Sigmoid colon (tissue), 7 donors: ENCODE results near the gene CFL2. TPM values are rescaled to one million over a fixed set of nuclear protein-coding genes. Genes with fewer than 3 reads are reported as not detected.
"Not testable (repeated sequence)": the region's sequence is repeated elsewhere in the genome, so short reads cannot be mapped to it uniquely, and the experiment has no call there.

Experiments
- DNase-seq: peaks from one replicate; pipeline ENCODE4 v3.0.0-alpha.2; 2019
- H3K27ac ChIP-seq, 4 donors: fragments of 200-600 bp; sonication (generic); one replicate each; pipeline ENCODE4 v1.5.1; 2016 to 2019; ENCODE audit warnings: mild to moderate bottlenecking in 1 of 4
- H3K27me3 ChIP-seq, 3 donors: fragments of 200-600 bp; sonication (generic); one replicate each; pipeline ENCODE4 v1.5.1; 2019; ENCODE audit warnings: mild to moderate bottlenecking in 1 of 3
- H3K36me3 ChIP-seq, 4 donors: fragments of 200-600 bp; sonication (generic); one replicate each; pipeline ENCODE4 v1.5.1; 2016 to 2019
- H3K4me1 ChIP-seq, 4 donors: fragments of 200-600 bp; sonication (generic); one replicate each; pipeline ENCODE4 v1.5.1; 2017 to 2019
- H3K4me3 ChIP-seq, 4 donors: fragments of 200-600 bp; sonication (generic); one replicate each; pipeline ENCODE4 v1.5.1; 2017 to 2019; ENCODE audit warnings: mild to moderate bottlenecking in 2 of 4, moderate library complexity in 1 of 4
- H3K9me3 ChIP-seq, 4 donors: fragments of 200-600 bp in 3 of 4; sonication (generic) in 3 of 4; one replicate each; pipeline versions ENCODE4 v1.5.1 to v1.6.1; 2013 to 2019
- EP300 ChIP-seq, 4 donors: sonication (generic); formaldehyde crosslinking; IDR thresholded peaks; one replicate each; pipeline ENCODE4 v1.6.1; 2017; ENCODE audit warnings: antibody characterized with exemption in 4 of 4
- POLR2A ChIP-seq, 2 donors: fragments of 450-650 bp; IDR thresholded peaks; one replicate each; pipeline ENCODE4 v1.6.1; 2016; ENCODE audit warnings: antibody characterized with exemption in 2 of 2, mild to moderate bottlenecking in 2 of 2, moderate library complexity in 2 of 2
- POLR2AphosphoS5 ChIP-seq, 4 donors: sonication (generic); formaldehyde crosslinking; IDR thresholded peaks; one replicate each; pipeline ENCODE4 v1.6.1; 2017; ENCODE audit warnings: antibody characterized with exemption in 4 of 4
- WGBS, 2 donors: extraction: QIAGEN DNeasy Blood & Tissue Kit; methylation state at CpG; one replicate each; pipeline ENCODE4 v1.1.7; 2013; 5-methylcytosine and 5-hydroxymethylcytosine counted together
- intact Hi-C: fragments of 100-400 bp; cut with DNase I; formaldehyde crosslinking; loops from one replicate; pipeline ENCODE4 v1.15.1; 2023
- polyA plus RNA-seq, 3 donors: library from polyadenylated mRNA; stranded (reverse); fragments of 200-250 nt; gene quantifications; one replicate each; pipeline ENCODE4 v1.2.3, GENCODE V29; 2013
- total RNA-seq, 4 donors: library from RNA; depleted of rRNA; stranded (reverse); fragments of >200 nt; gene quantifications; one replicate each; pipeline ENCODE4 v1.1.0, GENCODE V29; 2016
- TF ChIP-seq, protein P1 (sequence below), 4 experiments: fragments of 450-650 bp in 3 of 4; fragments of 200-600 bp in 1 of 4; IDR thresholded peaks; one replicate each; pipeline ENCODE4 v1.5.1; 2016 to 2019; ENCODE audit warnings: antibody characterized with exemption in 4 of 4, mild to moderate bottlenecking in 3 of 4, moderate library complexity in 2 of 4
- donor health status: healthy with polysubstance abuse.
- donor health status: Bipolar disorder and iron deficiency.
- donor health status: healthy.

CFL2 gene
- total and polyA plus RNA-seq, 7 donors = 6.0 to 380 (median 251) TPM

DNA sequence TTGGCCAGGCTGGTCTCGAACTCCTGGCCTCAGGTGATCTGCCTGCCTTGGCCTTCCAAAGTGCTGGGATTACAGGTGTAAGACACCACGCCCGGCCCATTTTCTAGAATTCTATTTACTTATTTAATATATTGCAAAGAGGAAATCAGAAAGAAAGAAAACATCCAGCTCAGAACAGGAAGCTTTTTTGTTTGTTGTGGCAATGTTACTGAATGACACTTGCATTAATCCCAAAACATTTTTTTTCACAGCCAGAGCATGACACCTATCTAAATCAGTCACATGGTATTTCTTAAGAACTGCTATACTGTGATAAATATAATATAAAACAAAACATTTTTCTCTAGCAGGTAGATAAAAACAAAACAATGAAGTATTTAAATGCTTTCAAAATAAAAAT, 12.6 kb downstream of the CFL2 start:
- Histone ChIP-seq H3K4me1 (peaks cover 0 to 12% (median 7%) of the 10 kb centered on the region in 4 donors), H3K27me3 (no peaks in the 10 kb centered on the region), H3K4me3 (no peak overlapping the region), H3K27ac (no peak overlapping the region), H3K36me3 (no peaks in the 10 kb centered on the region), H3K9me3 (no peaks in the 10 kb centered on the region)
- TF ChIP-seq EP300 (IDR thresholded peaks at IDR 0.05) (no peak), POLR2AphosphoS5 (IDR thresholded peaks at IDR 0.05) (no peak)
- TF ChIP-seq, protein P1, sequence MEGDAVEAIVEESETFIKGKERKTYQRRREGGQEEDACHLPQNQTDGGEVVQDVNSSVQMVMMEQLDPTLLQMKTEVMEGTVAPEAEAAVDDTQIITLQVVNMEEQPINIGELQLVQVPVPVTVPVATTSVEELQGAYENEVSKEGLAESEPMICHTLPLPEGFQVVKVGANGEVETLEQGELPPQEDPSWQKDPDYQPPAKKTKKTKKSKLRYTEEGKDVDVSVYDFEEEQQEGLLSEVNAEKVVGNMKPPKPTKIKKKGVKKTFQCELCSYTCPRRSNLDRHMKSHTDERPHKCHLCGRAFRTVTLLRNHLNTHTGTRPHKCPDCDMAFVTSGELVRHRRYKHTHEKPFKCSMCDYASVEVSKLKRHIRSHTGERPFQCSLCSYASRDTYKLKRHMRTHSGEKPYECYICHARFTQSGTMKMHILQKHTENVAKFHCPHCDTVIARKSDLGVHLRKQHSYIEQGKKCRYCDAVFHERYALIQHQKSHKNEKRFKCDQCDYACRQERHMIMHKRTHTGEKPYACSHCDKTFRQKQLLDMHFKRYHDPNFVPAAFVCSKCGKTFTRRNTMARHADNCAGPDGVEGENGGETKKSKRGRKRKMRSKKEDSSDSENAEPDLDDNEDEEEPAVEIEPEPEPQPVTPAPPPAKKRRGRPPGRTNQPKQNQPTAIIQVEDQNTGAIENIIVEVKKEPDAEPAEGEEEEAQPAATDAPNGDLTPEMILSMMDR (IDR thresholded peaks at IDR 0.05) = no peak
- intact Hi-C loops = no loop called here
- DNase-seq = no peak
- 72 to 88% methylated on average over 3 of the region's 3 CpGs for WGBS, 2 donors

DNA sequence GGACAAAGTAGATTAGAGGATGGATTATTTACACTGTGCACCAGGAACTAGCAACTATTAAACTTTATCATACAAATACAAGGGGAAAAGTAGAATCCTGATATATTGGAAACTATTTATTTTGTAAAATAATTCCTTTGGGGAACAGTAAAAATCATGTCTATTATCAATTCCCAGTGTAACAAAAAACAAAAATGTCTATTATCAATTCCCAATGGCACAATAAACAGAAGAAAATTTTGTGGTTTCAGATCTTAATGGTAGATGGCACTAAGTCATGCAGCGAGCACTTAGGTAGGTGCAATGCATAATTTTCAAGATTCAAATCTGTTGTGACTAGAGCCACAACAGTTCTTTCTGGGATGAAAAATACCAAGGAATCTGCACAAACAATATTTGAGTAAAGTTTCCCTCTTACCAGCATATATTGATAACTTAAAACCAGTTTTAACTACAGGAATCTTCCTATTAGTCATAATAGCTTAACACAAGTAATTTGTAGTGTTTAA, 13.7 kb downstream of the CFL2 start:
- WGBS, 2 donors = 99 to 100% methylated on average over 1 of the region's 1 CpG
- no peaks in the 10 kb centered on the region for H3K9me3 ChIP-seq

DNA sequence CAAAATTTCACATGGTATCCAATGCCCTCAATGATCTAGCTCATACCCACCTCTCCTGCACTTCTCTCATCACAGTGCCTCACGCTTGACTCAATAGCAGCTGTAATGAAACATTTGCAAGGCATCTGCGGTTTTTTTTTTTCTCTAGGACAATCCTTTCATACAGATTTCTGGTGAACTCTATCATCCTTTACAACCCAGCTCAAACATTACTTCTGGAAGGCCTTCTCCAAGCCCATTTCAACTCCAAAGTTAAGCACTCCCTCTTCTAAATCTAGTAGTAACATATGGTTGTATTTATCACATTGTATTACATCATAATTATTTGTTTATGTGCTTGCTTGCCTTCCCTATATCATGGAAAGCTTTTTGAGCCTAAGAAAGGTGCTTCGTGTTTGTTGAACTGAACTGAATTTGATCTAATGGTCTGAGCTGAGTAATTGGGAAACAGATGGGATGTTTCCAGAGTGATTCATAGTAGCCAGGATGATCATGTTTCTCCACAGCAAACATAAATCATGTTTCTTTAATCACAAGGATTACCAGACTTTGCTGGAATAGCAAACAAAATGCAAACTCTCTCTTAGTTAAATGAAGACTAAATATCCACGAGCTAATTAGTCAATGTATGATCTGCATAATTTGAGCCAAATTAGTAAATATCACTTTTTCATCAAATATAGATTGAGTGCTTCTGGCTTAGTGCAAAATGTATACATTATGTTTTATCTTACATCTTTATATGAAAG, 14.3 kb downstream of the CFL2 start:
- peaks cover 0 to 12% (median 7%) of the 10 kb centered on the region in 4 donors for H3K4me1 ChIP-seq
- no peak for DNase-seq
- no peak overlapping the region for H3K4me3 ChIP-seq
- no peaks in the 10 kb centered on the region for H3K36me3 ChIP-seq
- H3K27me3 ChIP-seq = no peaks in the 10 kb centered on the region
- TF ChIP-seq POLR2AphosphoS5 (IDR thresholded peaks at IDR 0.05) = peak in 3 of 4 donors; percentile 20 to 44 (median 26)
- no peak for TF ChIP-seq EP300 (IDR thresholded peaks at IDR 0.05)
- intact Hi-C loops = no loop called here
- WGBS, 2 donors = 25 to 56% methylated on average over 4 of the region's 4 CpGs
- H3K27ac ChIP-seq = peak overlapping the region in 2 of 4 donors; percentile 1 to 46
- H3K9me3 ChIP-seq = no peaks in the 10 kb centered on the region

More for the DNA sequence above, 13.7 kb downstream of the CFL2 start:
- intact Hi-C loops = no loop called here
- no peaks in the 10 kb centered on the region for H3K27me3 ChIP-seq
- no peak for DNase-seq
- H3K36me3 ChIP-seq = no peaks in the 10 kb centered on the region
- H3K4me1 ChIP-seq = peaks cover 0 to 12% (median 7%) of the 10 kb centered on the region in 4 donors
- no peak overlapping the region for H3K4me3 ChIP-seq
- no peak for TF ChIP-seq POLR2A (IDR thresholded peaks at IDR 0.05)
- TF ChIP-seq, protein P1 (IDR thresholded peaks at IDR 0.05) = no peak
- no peak for TF ChIP-seq POLR2AphosphoS5 (IDR thresholded peaks at IDR 0.05)
- no peak for TF ChIP-seq EP300 (IDR thresholded peaks at IDR 0.05)
- H3K27ac ChIP-seq = no peak overlapping the region

DNA sequence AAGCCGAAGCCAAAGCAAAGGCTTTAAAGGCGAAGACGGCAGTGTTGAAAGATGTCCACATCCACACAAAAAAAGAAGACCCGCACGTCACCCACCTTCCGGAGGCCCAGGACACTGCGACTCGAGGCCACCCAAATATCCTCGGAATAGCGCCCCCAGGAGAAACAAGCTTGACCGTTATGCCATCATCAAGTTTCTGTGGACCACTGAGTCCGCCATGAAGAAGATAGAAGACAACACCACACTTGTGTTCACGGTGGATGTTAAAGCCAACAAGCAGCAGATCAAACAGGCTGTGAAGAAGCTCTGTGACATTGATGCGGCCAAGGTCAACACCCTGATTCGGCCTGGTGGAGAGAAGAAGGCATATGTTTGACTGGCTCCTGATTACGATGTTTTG, 20.2 kb downstream of the CFL2 start:
- DNase-seq, H3K9me3 ChIP-seq, intact Hi-C loops, H3K4me1 ChIP-seq, H3K4me3 ChIP-seq, H3K36me3 ChIP-seq, H3K27me3 ChIP-seq, H3K27ac ChIP-seq: not testable (repeated sequence)
- 97% methylated on average over 16 of the region's 16 CpGs for WGBS, 2 donors

DNA sequence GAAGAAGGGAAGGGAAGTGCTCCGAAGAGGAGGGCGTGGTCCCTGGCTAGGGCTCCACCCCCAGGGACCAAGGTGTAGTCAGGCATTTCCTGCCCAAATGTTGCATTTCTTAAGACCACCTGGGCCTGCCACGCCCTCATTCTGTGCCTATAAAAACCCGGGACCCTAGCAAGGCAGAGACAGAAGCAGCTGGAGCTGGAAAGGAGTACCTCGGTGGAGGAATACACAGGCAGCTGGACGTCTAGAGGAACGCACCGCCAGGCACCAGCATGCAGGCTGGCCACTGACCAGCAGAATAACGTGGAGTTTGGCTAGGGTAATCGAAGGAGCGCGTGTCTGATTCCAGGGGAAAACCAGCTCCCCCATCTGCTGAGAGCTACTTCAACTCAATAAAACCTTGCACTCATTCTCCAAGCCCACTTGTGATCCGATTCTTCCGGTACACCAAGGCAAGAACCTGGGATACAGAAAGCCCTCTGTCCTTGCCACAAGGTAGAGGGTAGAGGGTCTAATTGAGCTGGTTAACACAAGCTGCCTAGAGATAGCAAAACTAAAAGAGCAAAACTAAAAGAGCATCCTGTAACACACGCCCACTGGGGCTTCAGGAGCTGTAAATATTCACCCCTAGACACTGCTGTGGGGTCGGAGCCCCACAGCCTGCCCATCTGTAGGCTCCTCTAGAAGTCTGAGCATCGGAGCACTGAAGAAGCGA, 21.0 kb downstream of the CFL2 start:
- no peaks in the 10 kb centered on the region for H3K36me3 ChIP-seq
- no peaks in the 10 kb centered on the region for H3K4me1 ChIP-seq
- H3K27ac ChIP-seq = no peak overlapping the region
- H3K4me3 ChIP-seq = peak overlapping the region; percentile 12 to 41 (median 34)
- H3K27me3 ChIP-seq = no peaks in the 10 kb centered on the region
- H3K9me3 ChIP-seq = no peaks in the 10 kb centered on the region
- no peak for DNase-seq
- intact Hi-C loops = no loop called here
- 39 to 61% methylated on average over 18 of the region's 18 CpGs for WGBS, 2 donors
- TF ChIP-seq POLR2AphosphoS5 (IDR thresholded peaks at IDR 0.05) (no peak), EP300 (IDR thresholded peaks at IDR 0.05) (no peak), POLR2A (IDR thresholded peaks at IDR 0.05) (no peak)
- TF ChIP-seq, protein P1 (IDR thresholded peaks at IDR 0.05) = no peak
